H1 (cell line): Measurements from ENCODE around the gene SPTBN5.

Experiments
- CHD2 ChIP-seq: IDR thresholded peaks from 2 replicates; pipeline ENCODE4 v1.6.1; 2012; ENCODE audit warnings: low read length, improper control_type of control experiment
- CTCF ChIP-seq, 3 experiments: IDR thresholded peaks; 1 replicate in 2 of 3; 2 replicates in 1 of 3; pipeline versions ENCODE4 v1.5.1 to v1.6.1; 2011; ENCODE audit warnings: low read length in 3 of 3, mild to moderate bottlenecking in 3 of 3, inconsistent platforms in 2 of 3, low read depth in 1 of 3, moderate library complexity in 1 of 3; ENCODE audit not compliant: insufficient read depth in 1 of 3; ENCODE audit errors: control extremely low read depth in 1 of 3
- POLR2A ChIP-seq, 2 experiments: IDR thresholded peaks; 1 replicate in 1 of 2; 2 replicates in 1 of 2; pipeline ENCODE4 v1.6.1; 2011; ENCODE audit warnings: low read depth in 2 of 2, low read length in 2 of 2, mild to moderate bottlenecking in 2 of 2; ENCODE audit errors: control extremely low read depth in 1 of 2
- SIN3A ChIP-seq, 2 experiments: IDR thresholded peaks in 1 of 2; conservative IDR thresholded peaks in 1 of 2; 2 replicates each; pipeline ENCODE4 v1.6.1; 2011 to 2012; ENCODE audit warnings: low read length in 2 of 2, improper control_type of control experiment in 1 of 2, low read depth in 1 of 2, mild to moderate bottlenecking in 1 of 2
- TF ChIP-seq, protein P1 (sequence below): IDR thresholded peaks from 2 replicates; pipeline ENCODE4 v1.6.1; 2011; ENCODE audit warnings: low read depth, mild to moderate bottlenecking, low read length; ENCODE audit not compliant: insufficient read depth

DNA sequence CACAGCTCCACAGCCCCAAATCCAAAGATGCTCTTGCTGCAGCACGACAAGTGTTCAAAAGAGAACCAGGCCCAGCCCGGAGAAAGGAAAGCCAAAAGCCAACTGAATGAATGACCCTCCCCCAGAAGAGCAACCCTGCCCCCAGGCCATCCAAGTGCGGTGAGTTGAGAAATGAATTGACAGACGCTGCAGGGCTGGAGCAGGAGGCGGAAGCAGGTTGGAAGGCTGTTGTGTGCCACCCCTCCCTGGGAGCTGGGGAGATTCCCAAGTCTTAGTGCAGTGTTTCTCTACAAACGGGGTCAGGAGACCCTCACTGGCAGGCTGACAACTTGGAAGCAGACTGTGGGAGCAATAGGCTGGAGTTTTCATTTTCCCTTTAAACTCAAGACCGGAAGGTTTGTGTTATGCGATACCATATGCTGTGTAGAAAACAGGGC lies 3.5 kb upstream of the SPTBN5 start:
- TF ChIP-seq CHD2 (no peak), CTCF (IDR thresholded peaks at IDR 0.05; ENCODE audit: control extremely low read depth in 1 of 3, insufficient read depth in 1 of 3, low read depth in 1 of 3, low read length in 3 of 3) (no peak), POLR2A (IDR thresholded peaks at IDR 0.05; ENCODE audit: control extremely low read depth in 1 of 2, low read depth in 2 of 2, low read length in 2 of 2) (no peak), SIN3A (conservative IDR thresholded peaks at IDR 0.05 in 1 of 2, IDR thresholded peaks at IDR 0.05 in 1 of 2; ENCODE audit: low read depth in 1 of 2, low read length in 2 of 2) (no peak)
- TF ChIP-seq, protein P1, sequence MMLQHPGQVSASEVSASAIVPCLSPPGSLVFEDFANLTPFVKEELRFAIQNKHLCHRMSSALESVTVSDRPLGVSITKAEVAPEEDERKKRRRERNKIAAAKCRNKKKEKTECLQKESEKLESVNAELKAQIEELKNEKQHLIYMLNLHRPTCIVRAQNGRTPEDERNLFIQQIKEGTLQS: no peak
